ENCODE data around the gene WFDC12. TPM values are rescaled to one million over a fixed set of nuclear protein-coding genes. Genes with fewer than 3 reads are reported as not detected.

WFDC12 gene
- polyA plus RNA-seq, 1 experiment = not detected

GRCh38 chr20:45094864-45095574 is 29.2 kb downstream of the WFDC12 start:
- TF ChIP-seq CTCF (IDR thresholded peaks at IDR 0.05; ENCODE audit: low read depth, low read length) = no peak
- H3K4me3 ChIP-seq (ENCODE audit: low read depth, low read length) = no peak overlapping the region
- H3K27ac ChIP-seq (ENCODE audit: low read depth, low read length) = no peak overlapping the region
- DNase-seq (ENCODE audit: low read depth, low spot score) = no peak
- H3K9me3 ChIP-seq (ENCODE audit: control insufficient read depth, insufficient read depth, low read length) = peaks cover 10% of the 10 kb centered on the region; the same call in 1 of the 2 replicates
- ChIA-PET POLR2A (interaction anchor here (1.0 kb wide), 1 partner anchor 52 kb away, joined by 4 read pairs; no protein-coding TSS in a partner anchor), CTCF (interaction anchor here (0.6 to 7.3 kb wide), 51 partner anchors 8 to 695 kb away, joined by 3 to 275 read pairs (median 8); partner anchors contain the start of genes MATN4, STK4 and WFDC12)
- peaks cover 25% of the 10 kb centered on the region for H3K27me3 ChIP-seq (ENCODE audit: control insufficient read depth, insufficient read depth, low read length)

GRCh38 chr20:45094201-45094600 is 30.1 kb downstream of the WFDC12 start:
- H3K27me3 ChIP-seq (ENCODE audit: control insufficient read depth, insufficient read depth, low read length) = peaks cover 17% of the 10 kb centered on the region
- DNase-seq (ENCODE audit: low read depth, low spot score) = no peak
- TF ChIP-seq CTCF (IDR thresholded peaks at IDR 0.05; ENCODE audit: low read depth, low read length) = no peak
- no peak overlapping the region for H3K27ac ChIP-seq (ENCODE audit: low read depth, low read length)
- CTCF ChIA-PET = interaction anchor here (1.1 to 7.3 kb wide), 14 partner anchors 7 to 225 kb away, joined by 4 to 275 read pairs (median 24); no protein-coding TSS in a partner anchor
- no peak overlapping the region for H3K4me3 ChIP-seq (ENCODE audit: low read depth, low read length)
- POLR2A ChIA-PET = no interaction called here
- H3K9me3 ChIP-seq (ENCODE audit: control insufficient read depth, insufficient read depth, low read length) = peaks cover 10% of the 10 kb centered on the region; the same call in 1 of the 2 replicates

GRCh38 chr20:45092898-45093297 is 31.4 kb downstream of the WFDC12 start:
- POLR2A ChIA-PET = no interaction called here
- CTCF ChIA-PET = interaction anchor here (0.6 to 6.8 kb wide), 5 partner anchors 21 to 226 kb away, joined by 3 to 275 read pairs (median 4); no protein-coding TSS in a partner anchor
- H3K27ac ChIP-seq (ENCODE audit: low read depth, low read length) = no peak overlapping the region
- no peak for DNase-seq (ENCODE audit: low read depth, low spot score)
- no peak for TF ChIP-seq CTCF (IDR thresholded peaks at IDR 0.05; ENCODE audit: low read depth, low read length)
- H3K9me3 ChIP-seq (ENCODE audit: control insufficient read depth, insufficient read depth, low read length) = peaks cover 4% of the 10 kb centered on the region; the same call in 1 of the 2 replicates
- no peak overlapping the region for H3K4me3 ChIP-seq (ENCODE audit: low read depth, low read length)
- H3K27me3 ChIP-seq (ENCODE audit: control insufficient read depth, insufficient read depth, low read length) = peaks cover 10% of the 10 kb centered on the region

- no peak overlapping the region for H3K4me3 ChIP-seq (ENCODE audit: low read depth, low read length)
- ChIA-PET POLR2A (interaction anchor here (1.4 kb wide), 1 partner anchor 47 kb away, joined by 3 read pairs; no protein-coding TSS in a partner anchor), CTCF (interaction anchor here (1.5 kb wide), 1 partner anchor 47 kb away, joined by 4 read pairs; no protein-coding TSS in a partner anchor)
- H3K9me3 ChIP-seq (ENCODE audit: control insufficient read depth, insufficient read depth, low read length) = no peaks in the 10 kb centered on the region
- DNase-seq (ENCODE audit: low read depth, low spot score) = no peak
- TF ChIP-seq CTCF (IDR thresholded peaks at IDR 0.05; ENCODE audit: low read depth, low read length) = no peak
- no peak overlapping the region for H3K27ac ChIP-seq (ENCODE audit: low read depth, low read length)
- peaks cover 2% of the 10 kb centered on the region for H3K27me3 ChIP-seq (ENCODE audit: control insufficient read depth, insufficient read depth, low read length)
Measured at GRCh38 chr20:45091366-45091765, 32.9 kb downstream of the WFDC12 start.

GRCh38 chr20:45090481-45090880 is 33.8 kb downstream of the WFDC12 start:
- POLR2A ChIA-PET = no interaction called here
- Histone ChIP-seq H3K27me3 (ENCODE audit: control insufficient read depth, insufficient read depth, low read length) (no peaks in the 10 kb centered on the region), H3K4me3 (ENCODE audit: low read depth, low read length) (no peak overlapping the region), H3K9me3 (ENCODE audit: control insufficient read depth, insufficient read depth, low read length) (no peaks in the 10 kb centered on the region), H3K27ac (ENCODE audit: low read depth, low read length) (no peak overlapping the region)
- no peak for TF ChIP-seq CTCF (IDR thresholded peaks at IDR 0.05; ENCODE audit: low read depth, low read length)
- CTCF ChIA-PET = interaction anchor here (0.5 to 1.5 kb wide), 2 partner anchors 46 to 229 kb away, joined by 4 to 5 read pairs; no protein-coding TSS in a partner anchor
- DNase-seq (ENCODE audit: low read depth, low spot score) = no peak

Data from AG04450 (cell line).